ENCODE results near the gene MTHFSD.

MTHFSD gene

GRCh38 chr16:86570558-86571529 lies 15.8 kb upstream of the MTHFSD start:
- DNase-seq (ENCODE audit: low read depth in 2 of 2), result no peak

GRCh38 chr16:86569701-86570447 lies 14.8 kb upstream of the MTHFSD start:
- no peak for DNase-seq (ENCODE audit: low read depth in 2 of 2)

- DNase-seq (ENCODE audit: low read depth in 2 of 2), result no peak
Observed at GRCh38 chr16:86568677-86569623, 13.9 kb upstream of the MTHFSD start.

- no peak for DNase-seq (ENCODE audit: low read depth in 2 of 2)
Observed at GRCh38 chr16:86567701-86568581, 12.9 kb upstream of the MTHFSD start.

- DNase-seq (ENCODE audit: low read depth in 2 of 2), result no peak
Observed at GRCh38 chr16:86566966-86567700, 12.1 kb upstream of the MTHFSD start.

GRCh38 chr16:86566601-86566965 lies 11.5 kb upstream of the MTHFSD start, which contains the start of gene FOXC2:
TSS of gene FOXC2 (plus strand) at chr16:86566829. CDS start at chr16:86567336, 507 bp downstream.
- DNase-seq (ENCODE audit: low read depth in 2 of 2), result peak; percentile 38 to 48

- DNase-seq (ENCODE audit: low read depth in 2 of 2), result no peak
Observed at GRCh38 chr16:86565644-86566511, 10.8 kb upstream of the MTHFSD start.

GRCh38 chr16:86565181-86565631 lies 10.2 kb upstream of the MTHFSD start:
- DNase-seq (ENCODE audit: low read depth in 2 of 2), result no peak

GRCh38 chr16:86563469-86564345 lies 8.7 kb upstream of the MTHFSD start:
- peak; percentile 78 to 82 for DNase-seq (ENCODE audit: low read depth in 2 of 2)

GRCh38 chr16:86562356-86562755 lies 7.3 kb upstream of the MTHFSD start:
- DNase-seq (ENCODE audit: low read depth in 2 of 2), result no peak

GRCh38 chr16:86559802-86560305 lies 4.8 kb upstream of the MTHFSD start:
- DNase-seq (ENCODE audit: low read depth in 2 of 2), result no peak

GRCh38 chr16:86558355-86559193 lies 3.5 kb upstream of the MTHFSD start:
- no peak for DNase-seq (ENCODE audit: low read depth in 2 of 2)

GRCh38 chr16:86557587-86557986 lies 2.6 kb upstream of the MTHFSD start:
- DNase-seq (ENCODE audit: low read depth in 2 of 2), result no peak

GRCh38 chr16:86556576-86556975 lies 1.5 kb upstream of the MTHFSD start:
- no peak for DNase-seq (ENCODE audit: low read depth in 2 of 2)

- DNase-seq (ENCODE audit: low read depth in 2 of 2), result no peak
Observed at GRCh38 chr16:86555704-86556075, 655 bp upstream of the MTHFSD start.

- no peak for DNase-seq (ENCODE audit: low read depth in 2 of 2)
Observed at GRCh38 chr16:86554599-86554916, 477 bp downstream of the MTHFSD start.

- DNase-seq (ENCODE audit: low read depth in 2 of 2), result no peak
Observed at GRCh38 chr16:86553356-86553755, 1.7 kb downstream of the MTHFSD start.
